Panc1 (cell line): ENCODE data around the gene GNG5.
A peak's percentile ranks its signal among the peaks of the same experiment; 100 is the strongest.

Source experiments
- CTCF ChIP-seq: fragments of 450-650 bp; IDR thresholded peaks from 2 replicates; pipeline ENCODE4 v1.5.1; 2017; ENCODE audit warnings: mild to moderate bottlenecking
- POLR2AphosphoS5 ChIP-seq: IDR thresholded peaks from 2 replicates; pipeline ENCODE4 v1.6.1; 2012; ENCODE audit warnings: mild to moderate bottlenecking, low read depth, low read length, moderate library complexity
- REST ChIP-seq, 2 experiments: IDR thresholded peaks; 2 replicates each; pipeline ENCODE4 v1.6.1; 2011 to 2012; ENCODE audit warnings: low read depth in 2 of 2, control low read depth in 1 of 2, low read length in 1 of 2, mild to moderate bottlenecking in 1 of 2, moderate library complexity in 1 of 2; ENCODE audit not compliant: insufficient read depth in 1 of 2
- SIN3A ChIP-seq: IDR thresholded peaks from 2 replicates; pipeline ENCODE4 v1.6.1; 2012; ENCODE audit warnings: low read depth, mild to moderate bottlenecking, low read length, moderate library complexity, borderline replicate concordance; ENCODE audit not compliant: insufficient read depth
- TCF7L2 ChIP-seq: IDR thresholded peaks from 2 replicates; pipeline ENCODE4 v1.6.1; 2011; ENCODE audit warnings: mild to moderate bottlenecking, low read depth, low read length, inconsistent platforms

- TF ChIP-seq CTCF (no peak), SIN3A (peak; percentile 97; the same call in 1 of the 2 replicates), REST (IDR thresholded peaks at IDR 0.05; ENCODE audit: insufficient read depth in 1 of 2, low read depth in 2 of 2, low read length in 1 of 2) (no peak), POLR2AphosphoS5 (0 out of 2 replicates have a peak, but pooled peaks have one; percentile 2), TCF7L2 (peak; percentile 14; the same call in 1 of the 2 replicates)
Observed at GRCh38 chr1:84505493-84506001, 834 bp downstream of the GNG5 start.
